Fibroblast of pulmonary artery (primary cell): ENCODE measurements around the gene HUNK.

Experiments used
- DNase-seq: peaks from one replicate; pipeline ENCODE4 v3.0.0-alpha.2; 2010; ENCODE audit warnings: low read depth
- H3K4me3 ChIP-seq: replicated peaks from 2 replicates; pipeline ENCODE4 v1.5.1; 2011; ENCODE audit warnings: low read depth, mild to moderate bottlenecking, control low read depth, low read length, moderate library complexity
- TF ChIP-seq, protein P1 (sequence below): IDR thresholded peaks from 2 replicates; pipeline ENCODE4 v1.5.1; 2011; ENCODE audit warnings: mild to moderate bottlenecking, control low read depth, low read length, inconsistent platforms; ENCODE audit errors: missing control alignments

Gene HUNK

DNA sequence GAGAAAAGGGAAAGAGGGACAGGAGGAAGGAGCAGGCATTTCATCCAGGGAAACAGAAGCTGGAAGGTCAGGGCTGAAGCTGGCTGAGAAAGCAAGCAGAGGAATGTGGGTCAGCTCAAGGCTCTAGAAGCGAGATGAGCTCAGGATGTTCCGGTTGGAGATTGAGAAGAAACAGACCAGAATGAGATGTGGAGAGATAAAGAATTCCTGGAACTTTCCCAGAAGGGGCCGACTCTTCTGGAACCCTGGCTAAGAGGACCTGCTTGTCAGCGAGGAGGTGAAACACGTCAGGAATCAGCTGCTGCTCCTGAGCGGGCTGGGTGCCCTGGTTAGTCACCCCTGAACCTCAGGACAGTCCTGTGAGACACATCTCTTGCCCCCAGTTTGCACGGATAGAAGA, 75.9 kb downstream of the HUNK start:
- no peak overlapping the region for H3K4me3 ChIP-seq
- DNase-seq, result no peak
- TF ChIP-seq, protein P1, sequence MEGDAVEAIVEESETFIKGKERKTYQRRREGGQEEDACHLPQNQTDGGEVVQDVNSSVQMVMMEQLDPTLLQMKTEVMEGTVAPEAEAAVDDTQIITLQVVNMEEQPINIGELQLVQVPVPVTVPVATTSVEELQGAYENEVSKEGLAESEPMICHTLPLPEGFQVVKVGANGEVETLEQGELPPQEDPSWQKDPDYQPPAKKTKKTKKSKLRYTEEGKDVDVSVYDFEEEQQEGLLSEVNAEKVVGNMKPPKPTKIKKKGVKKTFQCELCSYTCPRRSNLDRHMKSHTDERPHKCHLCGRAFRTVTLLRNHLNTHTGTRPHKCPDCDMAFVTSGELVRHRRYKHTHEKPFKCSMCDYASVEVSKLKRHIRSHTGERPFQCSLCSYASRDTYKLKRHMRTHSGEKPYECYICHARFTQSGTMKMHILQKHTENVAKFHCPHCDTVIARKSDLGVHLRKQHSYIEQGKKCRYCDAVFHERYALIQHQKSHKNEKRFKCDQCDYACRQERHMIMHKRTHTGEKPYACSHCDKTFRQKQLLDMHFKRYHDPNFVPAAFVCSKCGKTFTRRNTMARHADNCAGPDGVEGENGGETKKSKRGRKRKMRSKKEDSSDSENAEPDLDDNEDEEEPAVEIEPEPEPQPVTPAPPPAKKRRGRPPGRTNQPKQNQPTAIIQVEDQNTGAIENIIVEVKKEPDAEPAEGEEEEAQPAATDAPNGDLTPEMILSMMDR, result no peak

DNA sequence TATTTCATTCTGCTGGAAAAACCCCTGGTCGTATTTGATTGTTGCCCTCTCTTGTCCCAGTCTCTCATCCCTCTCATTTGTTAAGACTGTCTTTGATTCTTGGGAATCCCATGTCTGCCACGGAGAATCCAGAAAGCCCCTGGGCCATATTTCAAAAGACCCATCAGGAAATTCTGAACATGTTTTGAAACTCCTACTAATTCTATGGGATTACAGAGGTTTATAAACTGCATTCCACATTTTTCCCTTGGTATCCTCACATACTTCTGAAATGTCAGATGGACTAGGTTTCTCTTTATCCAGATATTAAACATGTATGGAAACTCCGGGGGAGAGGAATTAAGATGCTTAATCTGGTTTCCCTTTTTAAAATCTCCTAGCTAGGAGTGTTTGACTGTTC, 80.0 kb downstream of the HUNK start:
- no peak for DNase-seq
- TF ChIP-seq, protein P1, result no peak
- H3K4me3 ChIP-seq, result no peak overlapping the region

- no peak overlapping the region for H3K4me3 ChIP-seq
- DNase-seq, result no peak
- TF ChIP-seq, protein P1, result no peak
Observed at GRCh38 chr21:31957631-31958030, 84.8 kb downstream of the HUNK start.

GRCh38 chr21:31959881-31960280, 87.1 kb downstream of the HUNK start:
- no peak overlapping the region for H3K4me3 ChIP-seq
- no peak for DNase-seq
- TF ChIP-seq, protein P1, result no peak

DNA sequence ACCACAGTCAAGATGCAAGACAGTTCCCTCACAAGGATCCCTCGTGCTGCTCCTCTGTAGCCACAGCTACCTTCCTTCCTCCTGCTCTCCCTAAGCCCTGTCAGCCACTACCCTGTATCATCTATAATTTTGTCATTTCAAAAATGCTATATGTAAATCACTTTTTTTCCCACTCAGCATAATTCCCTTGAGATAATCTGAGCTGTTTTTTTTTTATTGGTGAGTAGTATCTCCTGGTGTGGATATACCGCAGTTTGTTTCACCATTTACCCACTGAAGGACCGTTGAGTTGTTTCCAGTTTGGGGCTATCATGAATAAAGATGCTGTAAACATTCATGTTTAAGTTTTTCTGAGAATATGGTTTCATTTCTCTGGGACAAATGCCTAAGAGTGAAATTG, 88.2 kb downstream of the HUNK start:
- H3K4me3 ChIP-seq, result no peak overlapping the region
- TF ChIP-seq, protein P1, result no peak
- DNase-seq, result no peak

DNA sequence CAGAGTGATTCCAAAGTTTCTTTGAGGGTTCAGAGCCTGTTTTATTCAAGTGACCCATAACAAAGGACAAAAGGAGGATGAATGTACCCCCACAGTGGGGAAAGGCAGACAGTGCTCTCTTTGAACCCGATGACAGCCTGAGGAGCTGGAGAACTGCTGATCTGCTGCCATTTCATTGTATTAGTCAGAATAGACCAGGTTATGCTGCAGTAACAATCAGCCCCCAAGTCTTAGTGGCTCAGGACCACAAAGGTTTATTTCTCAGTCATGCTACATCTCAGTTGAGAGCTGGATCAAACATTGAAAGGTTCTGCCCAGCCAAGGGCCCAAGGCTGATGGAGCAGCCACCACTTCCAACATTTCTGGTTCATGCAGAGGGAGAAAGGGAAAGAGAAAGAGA, 88.9 kb downstream of the HUNK start:
- DNase-seq, result no peak
- no peak overlapping the region for H3K4me3 ChIP-seq
- TF ChIP-seq, protein P1, result no peak

GRCh38 chr21:31964692-31965091, 91.9 kb downstream of the HUNK start:
- H3K4me3 ChIP-seq, result no peak overlapping the region
- TF ChIP-seq, protein P1, result no peak
- DNase-seq, result no peak
